GM19328 (cell line): ENCODE measurements around the gene GPR83.
"Not testable (repeated sequence)": the region's sequence is repeated elsewhere in the genome, so short reads cannot be mapped to it uniquely, and the experiment has no call there.

ENCODE experiments used
- ATAC-seq: cut with Tn5 transposase; IDR thresholded peaks from one replicate; pipeline ENCODE4 v1.9.1; 2021; ENCODE audit warnings: mild to moderate bottlenecking, moderate library complexity; ENCODE audit not compliant: unreplicated experiment

The GPR83 gene

GRCh38 chr11:94376841-94377240, 24.4 kb downstream of the GPR83 start:
- ATAC-seq = no peak

DNA sequence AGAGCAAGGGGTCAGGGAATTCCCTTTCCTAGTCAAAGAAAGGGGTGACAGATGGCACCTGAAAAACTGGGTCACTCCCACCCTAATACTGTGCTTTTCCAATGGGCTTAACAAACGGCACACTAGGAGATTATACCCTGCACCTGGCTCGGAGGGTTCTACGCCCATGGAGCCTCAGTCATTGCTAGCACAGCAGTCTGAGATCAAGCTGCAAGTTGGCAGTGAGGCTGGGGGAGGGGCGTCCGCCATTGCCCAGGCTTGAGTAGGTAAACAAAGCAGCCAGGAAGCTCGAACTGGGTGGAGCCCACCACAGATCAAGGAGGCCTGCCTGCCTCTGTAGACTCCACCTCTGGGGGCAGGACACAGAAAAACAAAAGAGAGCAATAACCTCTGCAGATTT, 30.6 kb downstream of the GPR83 start:
- ATAC-seq = not testable (repeated sequence)

GRCh38 chr11:94350850-94351563, 50.2 kb downstream of the GPR83 start:
- ATAC-seq = not testable (repeated sequence)

DNA sequence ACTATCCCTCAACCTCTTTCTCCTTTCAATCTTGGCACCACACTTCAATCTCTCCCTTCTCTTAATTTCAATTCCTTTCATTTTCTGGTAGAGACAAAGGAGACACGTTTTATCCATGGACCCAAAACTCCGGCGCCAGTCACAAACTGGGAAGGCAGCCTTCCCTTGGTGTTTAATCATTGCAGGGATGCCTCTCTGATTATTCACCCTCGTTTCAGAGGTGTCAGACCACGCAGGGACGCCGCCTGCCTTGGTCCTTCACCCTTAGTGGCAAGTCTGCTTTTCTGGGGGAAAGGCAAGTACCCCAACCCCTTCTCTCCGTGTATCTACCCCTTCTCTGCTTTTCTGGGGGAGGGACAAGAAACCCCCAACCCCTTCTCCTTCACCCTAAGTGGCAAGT, 54.9 kb downstream of the GPR83 start:
- ATAC-seq = not testable (repeated sequence)

GRCh38 chr11:94343495-94343894, 57.7 kb downstream of the GPR83 start:
- no peak for ATAC-seq

DNA sequence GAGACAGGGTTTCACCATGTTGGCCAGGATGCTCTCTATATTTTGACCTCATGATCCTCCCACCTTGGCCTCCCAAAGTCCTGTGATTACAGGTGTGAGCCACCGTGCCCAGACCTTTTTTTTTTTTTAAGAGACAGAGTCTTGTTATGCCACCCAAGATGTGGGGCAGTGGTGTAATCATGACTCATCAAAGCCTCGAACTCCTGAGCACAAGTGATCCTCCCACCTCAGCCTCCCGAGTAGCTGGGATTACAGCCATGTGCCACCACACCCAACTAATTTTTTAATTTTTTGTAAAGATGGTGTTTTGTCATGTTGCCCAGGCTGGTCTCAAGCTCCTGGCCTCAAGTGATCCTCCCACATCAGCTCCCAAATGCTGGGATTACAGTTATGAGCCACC, 59.0 kb downstream of the GPR83 start:
- ATAC-seq = no peak

- no peak for ATAC-seq
Measured at GRCh38 chr11:94338651-94339050, 62.6 kb downstream of the GPR83 start.

DNA sequence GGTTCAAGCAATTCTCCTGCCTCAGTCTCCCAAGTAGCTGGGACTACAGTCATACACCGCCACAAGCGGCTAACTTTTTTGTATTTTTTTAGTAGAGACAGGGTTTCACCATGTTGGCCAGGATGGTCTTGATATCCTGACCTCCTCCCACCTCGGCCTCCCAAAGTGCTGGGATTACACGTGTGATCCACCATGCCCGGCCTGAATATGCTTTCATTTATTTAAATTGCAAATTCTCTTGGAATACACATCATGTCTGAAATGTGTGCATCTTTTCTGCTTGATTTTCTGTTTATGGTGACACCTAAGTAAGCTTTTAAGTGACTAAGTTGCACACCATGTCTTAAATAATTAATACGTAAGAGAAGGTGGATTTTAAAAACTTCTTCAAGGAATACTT, 65.2 kb downstream of the GPR83 start:
- no peak for ATAC-seq

- ATAC-seq = no peak
Measured at GRCh38 chr11:94332814-94333213, 68.4 kb downstream of the GPR83 start.

GRCh38 chr11:94330789-94331188, 70.4 kb downstream of the GPR83 start:
- ATAC-seq = no peak

GRCh38 chr11:94329501-94329900, 71.7 kb downstream of the GPR83 start:
- ATAC-seq = no peak

DNA sequence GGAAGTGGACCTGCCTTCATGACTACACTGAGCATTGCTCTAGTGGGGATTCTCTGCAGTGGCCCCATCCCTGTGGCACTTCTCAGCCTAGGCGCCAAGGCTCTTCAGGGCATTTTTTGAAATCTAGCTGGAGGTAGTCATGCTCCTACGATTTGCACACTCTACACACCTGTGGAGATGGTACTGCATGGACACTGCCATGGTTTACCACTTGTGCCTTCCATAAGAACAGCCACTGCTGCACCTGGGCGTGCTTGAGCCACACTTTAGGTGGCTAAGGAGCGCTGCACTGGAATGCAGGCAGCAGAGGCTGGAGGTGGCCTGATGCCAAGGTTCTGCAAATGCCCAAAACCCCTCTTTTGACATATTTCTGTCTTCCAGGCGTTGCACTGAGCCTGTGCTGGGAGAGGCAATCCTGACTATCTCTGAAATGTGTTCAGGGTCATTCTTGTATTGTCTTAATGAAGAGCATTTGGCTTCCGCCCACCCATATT, 72.6 kb downstream of the GPR83 start:
- no peak for ATAC-seq
